ENCODE data around the gene ARHGEF11.

The ARHGEF11 gene

GRCh38 chr1:156998840-156999500, 46.6 kb downstream of the ARHGEF11 start:
- DNase-seq = no peak

GRCh38 chr1:156998301-156998700, 47.2 kb downstream of the ARHGEF11 start:
- DNase-seq = no peak

- DNase-seq = no peak
Measured at GRCh38 chr1:156995412-156995811, 50.1 kb downstream of the ARHGEF11 start.

GRCh38 chr1:156994277-156994676, 51.3 kb downstream of the ARHGEF11 start:
- DNase-seq = no peak

- no peak for DNase-seq
Measured at GRCh38 chr1:156993426-156994147, 52.0 kb downstream of the ARHGEF11 start.

GRCh38 chr1:156992215-156992614, 53.3 kb downstream of the ARHGEF11 start:
- no peak for DNase-seq

- DNase-seq = no peak
Measured at GRCh38 chr1:156987715-156988114, 57.8 kb downstream of the ARHGEF11 start.

GRCh38 chr1:156980551-156980950, 65.0 kb downstream of the ARHGEF11 start:
- DNase-seq = no peak

GRCh38 chr1:156975084-156975483, 70.5 kb downstream of the ARHGEF11 start:
- no peak for DNase-seq

- DNase-seq = no peak
Measured at GRCh38 chr1:156973417-156973816, 72.1 kb downstream of the ARHGEF11 start.

GRCh38 chr1:156970017-156970416, 75.5 kb downstream of the ARHGEF11 start:
- no peak for DNase-seq

- DNase-seq = no peak
Measured at GRCh38 chr1:156969496-156969895, 76.0 kb downstream of the ARHGEF11 start.

- DNase-seq = no peak
Measured at GRCh38 chr1:156964441-156964840, 81.1 kb downstream of the ARHGEF11 start.

GRCh38 chr1:156963621-156964020, 81.9 kb downstream of the ARHGEF11 start:
- no peak for DNase-seq

GRCh38 chr1:156961709-156962108, 83.8 kb downstream of the ARHGEF11 start:
- DNase-seq = no peak

GRCh38 chr1:156959925-156960324, 85.6 kb downstream of the ARHGEF11 start:
- no peak for DNase-seq

- DNase-seq = no peak
Measured at GRCh38 chr1:156959414-156959813, 86.1 kb downstream of the ARHGEF11 start.

- no peak for DNase-seq
Measured at GRCh38 chr1:156958247-156958714, 87.3 kb downstream of the ARHGEF11 start.

- DNase-seq = no peak
Measured at GRCh38 chr1:156957634-156958033, 87.9 kb downstream of the ARHGEF11 start.

GRCh38 chr1:156956333-156956732, 89.2 kb downstream of the ARHGEF11 start:
- no peak for DNase-seq

GRCh38 chr1:156953571-156953970, 92.0 kb downstream of the ARHGEF11 start:
- no peak for DNase-seq

- DNase-seq = no peak
Measured at GRCh38 chr1:156951371-156951770, 94.2 kb downstream of the ARHGEF11 start.

- no peak for DNase-seq
Measured at GRCh38 chr1:156949127-156949526, 96.4 kb downstream of the ARHGEF11 start.

- no peak for DNase-seq
Measured at GRCh38 chr1:156948708-156949107, 96.8 kb downstream of the ARHGEF11 start.
